Neural progenitor cell (in vitro differentiated cells): Measurements from ENCODE around the gene PFN1. TPM values are rescaled to one million over a fixed set of nuclear protein-coding genes. Genes with fewer than 3 reads are reported as not detected.

ENCODE experiments used
- DNase-seq: peaks from one replicate; pipeline ENCODE4 v3.0.0-alpha.2; 2016; ENCODE audit warnings: low spot score
- H2AFZ ChIP-seq: fragments of 200-600 bp; sonication (generic); replicated peaks from 2 replicates; pipeline ENCODE4 v1.6.1; 2016; ENCODE audit warnings: antibody characterized with exemption
- H3F3A ChIP-seq: fragments of 200-600 bp; sonication (generic); 2 replicates; pipeline ENCODE4 v1.6.1; 2016; ENCODE audit warnings: antibody characterized with exemption, low read depth
- H3K27ac ChIP-seq: fragments of 200-600 bp; sonication (generic); 2 replicates; pipeline ENCODE4 v1.5.1; 2016; ENCODE audit warnings: mild to moderate bottlenecking
- H3K27me3 ChIP-seq: fragments of 200-600 bp; sonication (generic); 2 replicates; pipeline ENCODE4 v1.6.1; 2016; ENCODE audit warnings: mild to moderate bottlenecking, moderate library complexity
- H3K36me3 ChIP-seq: fragments of 200-600 bp; sonication (generic); 2 replicates; pipeline ENCODE4 v1.5.1; 2016
- H3K4me1 ChIP-seq: fragments of 200-600 bp; sonication (generic); 2 replicates; pipeline ENCODE4 v1.6.1; 2016; ENCODE audit warnings: mixed run types
- H3K4me2 ChIP-seq: fragments of 200-600 bp; sonication (generic); 2 replicates; pipeline ENCODE4 v1.6.1; 2016
- H3K4me3 ChIP-seq: fragments of 200-600 bp; sonication (generic); 2 replicates; pipeline ENCODE4 v1.5.1; 2016
- H3K79me2 ChIP-seq: fragments of 200-600 bp; sonication (generic); 2 replicates; pipeline ENCODE4 v1.6.1; 2016; ENCODE audit warnings: low read depth
- H3K9ac ChIP-seq: fragments of 200-600 bp; sonication (generic); 2 replicates; pipeline ENCODE4 v1.6.1; 2016
- H3K9me3 ChIP-seq: fragments of 200-600 bp; sonication (generic); 2 replicates; pipeline ENCODE4 v1.5.1; 2016; ENCODE audit warnings: low read depth
- H4K20me1 ChIP-seq: fragments of 200-600 bp; sonication (generic); 2 replicates; pipeline ENCODE4 v1.6.1; 2016; ENCODE audit warnings: low read depth
- H3K27ac Mint-ChIP-seq: 3 replicates; pipeline ENCODE4 v1.8.0; 2021; ENCODE audit warnings: mixed read lengths
- H3K27me3 Mint-ChIP-seq: 2 replicates; pipeline ENCODE4 v1.8.0; 2022; ENCODE audit warnings: low read depth, mild to moderate bottlenecking, inconsistent platforms, moderate library complexity, mixed read lengths; ENCODE audit not compliant: insufficient read depth
- H3K36me3 Mint-ChIP-seq: 3 replicates; pipeline ENCODE4 v1.8.0; 2021; ENCODE audit warnings: mixed read lengths
- H3K4me1 Mint-ChIP-seq: 3 replicates; pipeline ENCODE4 v1.8.0; 2021; ENCODE audit warnings: mixed read lengths
- H3K4me3 Mint-ChIP-seq: 3 replicates; pipeline ENCODE4 v1.8.0; 2021; ENCODE audit warnings: mild to moderate bottlenecking, moderate library complexity, mixed read lengths
- H3K9me3 Mint-ChIP-seq: 3 replicates; pipeline ENCODE4 v1.8.0; 2020; ENCODE audit warnings: mixed read lengths
- CTCF ChIP-seq: fragments of 200-600 bp; sonication (generic); IDR thresholded peaks from 2 replicates; pipeline ENCODE4 v1.5.1; 2017; ENCODE audit warnings: antibody characterized with exemption, mild to moderate bottlenecking
- EZH2 ChIP-seq: fragments of 200-600 bp; sonication (generic); IDR thresholded peaks from 2 replicates; pipeline ENCODE4 v1.6.1; 2017; ENCODE audit warnings: antibody characterized with exemption, mild to moderate bottlenecking, moderate library complexity
- EZH2phosphoT487 ChIP-seq: fragments of 200-600 bp; sonication (generic); IDR thresholded peaks from 2 replicates; pipeline ENCODE4 v1.6.1; 2017; ENCODE audit warnings: antibody characterized with exemption
- total RNA-seq: library from RNA; depleted of rRNA; stranded (reverse); fragments of >200 nt; gene quantifications from 2 replicates; pipeline ENCODE4 v1.2.3, GENCODE V29; 2015; ENCODE audit warnings: low replicate concordance

The PFN1 gene
- total RNA-seq, 1 donor from 2014 or later: 203 TPM

- H3K4me1 Mint-ChIP-seq: peaks cover 22% of the 10 kb centered on the region
- Histone ChIP-seq H3F3A (peaks cover 23% of the 10 kb centered on the region), H3K4me1 (peaks cover 8% of the 10 kb centered on the region), H4K20me1 (peaks cover 40% of the 10 kb centered on the region), H3K36me3 (no peaks in the 10 kb centered on the region), H3K4me3 (no peak overlapping the region), H2AFZ (no peak overlapping the region), H3K27me3 (peaks cover 38% of the 10 kb centered on the region), H3K9ac (no peak overlapping the region), H3K4me2 (no peak overlapping the region), H3K79me2 (peaks cover 18% of the 10 kb centered on the region), H3K27ac (no peak overlapping the region), H3K9me3 (no peaks in the 10 kb centered on the region)
- DNase-seq: no peak
- no peak for TF ChIP-seq CTCF
- no peak for TF ChIP-seq EZH2
- TF ChIP-seq EZH2phosphoT487: no peak
- no peak overlapping the region for H3K4me3 Mint-ChIP-seq
- no peaks in the 10 kb centered on the region for H3K9me3 Mint-ChIP-seq
- H3K36me3 Mint-ChIP-seq: peaks cover 11% of the 10 kb centered on the region
- peak overlapping the region; percentile 93 for H3K27ac Mint-ChIP-seq
- peaks cover 4% of the 10 kb centered on the region for H3K27me3 Mint-ChIP-seq
Measured at GRCh38 chr17:4972322-4972721, 24.0 kb upstream of the PFN1 start.

GRCh38 chr17:4971826-4972225 is 23.5 kb upstream of the PFN1 start:
- H3K36me3 ChIP-seq: no peaks in the 10 kb centered on the region
- H3K4me1 Mint-ChIP-seq: peaks cover 22% of the 10 kb centered on the region
- H3K27ac ChIP-seq: no peak overlapping the region
- DNase-seq: no peak
- no peak overlapping the region for H3K4me3 ChIP-seq
- H3K27me3 ChIP-seq: peaks cover 34% of the 10 kb centered on the region
- H3K27me3 Mint-ChIP-seq: peaks cover 4% of the 10 kb centered on the region
- H3K27ac Mint-ChIP-seq: no peak overlapping the region
- H3F3A ChIP-seq: peaks cover 25% of the 10 kb centered on the region
- H3K9ac ChIP-seq: no peak overlapping the region
- peaks cover 11% of the 10 kb centered on the region for H3K36me3 Mint-ChIP-seq
- H2AFZ ChIP-seq: no peak overlapping the region
- H3K4me2 ChIP-seq: no peak overlapping the region
- H4K20me1 ChIP-seq: peaks cover 40% of the 10 kb centered on the region
- no peaks in the 10 kb centered on the region for H3K9me3 ChIP-seq
- H3K4me1 ChIP-seq: peaks cover 8% of the 10 kb centered on the region
- no peak overlapping the region for H3K4me3 Mint-ChIP-seq
- H3K79me2 ChIP-seq: peaks cover 18% of the 10 kb centered on the region
- no peak for TF ChIP-seq EZH2
- no peak for TF ChIP-seq CTCF
- no peaks in the 10 kb centered on the region for H3K9me3 Mint-ChIP-seq

DNA sequence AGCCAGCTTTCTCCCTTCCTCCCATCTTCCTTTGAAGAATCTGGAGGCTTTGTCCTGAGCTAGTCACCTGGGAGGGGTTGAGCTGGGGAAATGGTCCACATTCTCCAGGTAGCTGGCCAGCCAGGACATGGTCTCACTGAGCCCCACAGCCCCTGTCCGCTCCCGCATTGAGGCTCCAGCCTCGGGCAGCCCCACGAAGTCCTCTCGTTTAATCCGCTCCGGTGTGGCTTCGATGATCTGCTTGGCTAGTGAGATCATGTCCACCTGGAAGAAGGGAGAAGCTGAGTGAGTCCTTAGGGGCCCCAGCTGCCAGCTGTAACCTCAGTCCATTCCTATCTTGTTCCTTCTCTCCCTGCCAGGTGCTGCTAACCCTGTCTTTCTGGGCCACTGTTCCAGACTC is 21.9 kb upstream of the PFN1 start:
- peak overlapping the region; percentile 34 for H3K4me3 Mint-ChIP-seq
- no peak overlapping the region for H3K27ac Mint-ChIP-seq
- Histone ChIP-seq H4K20me1 (peaks cover 40% of the 10 kb centered on the region), H3K9me3 (no peaks in the 10 kb centered on the region), H3K4me1 (peaks cover 14% of the 10 kb centered on the region), H3K36me3 (no peaks in the 10 kb centered on the region), H3F3A (peaks cover 32% of the 10 kb centered on the region), H3K4me3 (no peak overlapping the region), H3K27ac (no peak overlapping the region), H3K27me3 (peaks cover 18% of the 10 kb centered on the region), H3K79me2 (peaks cover 29% of the 10 kb centered on the region), H2AFZ (no peak overlapping the region), H3K9ac (no peak overlapping the region), H3K4me2 (no peak overlapping the region)
- TF ChIP-seq EZH2: no peak
- TF ChIP-seq EZH2phosphoT487: no peak
- TF ChIP-seq CTCF: no peak
- peaks cover 32% of the 10 kb centered on the region for H3K4me1 Mint-ChIP-seq
- peaks cover 21% of the 10 kb centered on the region for H3K36me3 Mint-ChIP-seq
- no peak for DNase-seq
- H3K9me3 Mint-ChIP-seq: peaks cover 5% of the 10 kb centered on the region
- H3K27me3 Mint-ChIP-seq: peaks cover 8% of the 10 kb centered on the region
